SH-SY5Y (cell line): Measurements from ENCODE around the gene CSPG4.

Source experiments
- GATA2 ChIP-seq: IDR thresholded peaks from 2 replicates; pipeline ENCODE4 v1.6.1; 2011; ENCODE audit warnings: mild to moderate bottlenecking, low read depth, low read length
- GATA3 ChIP-seq: IDR thresholded peaks from 2 replicates; pipeline ENCODE4 v1.6.1; 2011; ENCODE audit warnings: low read depth, mild to moderate bottlenecking, low read length, moderate library complexity

DNA sequence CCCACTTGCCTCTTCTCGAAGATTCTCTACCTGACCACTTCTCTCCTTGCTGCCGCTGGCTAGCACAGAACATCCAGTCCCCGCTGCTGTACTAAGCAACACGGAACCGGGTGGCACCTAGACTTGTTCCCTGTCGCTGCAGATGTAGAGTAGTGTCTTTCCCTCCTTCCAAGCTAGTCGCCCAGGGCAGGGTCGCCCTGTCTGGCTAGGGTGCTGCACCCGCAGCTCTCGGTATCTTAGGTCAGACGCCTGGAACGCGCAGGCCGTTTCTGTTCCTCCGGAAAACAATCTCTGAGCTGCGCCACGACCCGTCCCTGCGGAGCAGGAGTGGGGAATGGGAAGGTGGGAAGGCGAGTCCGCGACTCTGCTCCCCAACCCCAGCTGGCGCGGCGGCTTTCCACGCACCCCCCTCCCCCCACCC lies 65.7 kb downstream of the CSPG4 start:
- TF ChIP-seq GATA2, result no peak
- no peak for TF ChIP-seq GATA3
